Liver (tissue), 9 donors: ENCODE data around the gene CHRNG. TPM values are rescaled to one million over a fixed set of nuclear protein-coding genes. Genes with fewer than 3 reads are reported as not detected.

Experiments
- DNase-seq: peaks from one replicate; pipeline ENCODE4 v3.0.0-alpha.2; 2017; ENCODE audit warnings: low spot score
- H3K27ac ChIP-seq, 2 donors: one replicate each; pipeline ENCODE4 v1.7.0; 2013; ENCODE audit warnings: inconsistent platforms in 2 of 2, low read length in 2 of 2, control low read depth in 1 of 2, low read depth in 1 of 2, mild to moderate bottlenecking in 1 of 2
- H3K27me3 ChIP-seq, 4 donors: one replicate each; pipeline versions ENCODE4 v1.6.1 to v1.7.0; 2013; ENCODE audit warnings: low read length in 3 of 4, inconsistent platforms in 1 of 4, mild to moderate bottlenecking in 1 of 4, moderate library complexity in 1 of 4; ENCODE audit not compliant: control insufficient read depth in 4 of 4, insufficient read depth in 4 of 4
- H3K36me3 ChIP-seq, 4 donors: one replicate each; pipeline versions ENCODE4 v1.6.1 to v1.7.0; 2013; ENCODE audit warnings: low read length in 3 of 4, mild to moderate bottlenecking in 3 of 4, low read depth in 1 of 4, moderate library complexity in 1 of 4; ENCODE audit not compliant: control insufficient read depth in 4 of 4, insufficient read depth in 3 of 4
- H3K4me1 ChIP-seq, 4 donors: one replicate each; pipeline versions ENCODE4 v1.6.1 to v1.7.0; 2013; ENCODE audit warnings: low read length in 3 of 4, mild to moderate bottlenecking in 3 of 4, moderate library complexity in 1 of 4; ENCODE audit not compliant: control insufficient read depth in 4 of 4, insufficient read depth in 4 of 4
- H3K4me3 ChIP-seq, 3 donors: one replicate each; pipeline versions ENCODE4 v1.6.1 to v1.7.0; 2013; ENCODE audit warnings: low read length in 3 of 3, control low read depth in 1 of 3, low read depth in 1 of 3, mild to moderate bottlenecking in 1 of 3
- H3K9ac ChIP-seq, 2 donors: one replicate each; pipeline ENCODE4 v1.7.0; 2013; ENCODE audit warnings: low read length in 2 of 2, mild to moderate bottlenecking in 2 of 2, moderate library complexity in 2 of 2, control low read depth in 1 of 2, low read depth in 1 of 2
- H3K9me3 ChIP-seq, 4 donors: one replicate each; pipeline versions ENCODE4 v1.6.1 to v1.7.0; 2013; ENCODE audit warnings: low read length in 3 of 4; ENCODE audit not compliant: control insufficient read depth in 4 of 4
- ATF3 ChIP-seq: IDR thresholded peaks from 2 replicates; pipeline ENCODE4 v1.6.1; 2016; ENCODE audit warnings: antibody characterized with exemption
- CTCF ChIP-seq: fragments of 150-350 bp; IDR thresholded peaks from 2 replicates; pipeline ENCODE4 v1.5.1; 2017; ENCODE audit warnings: improper control_type of control experiment, low read depth, low read length; ENCODE audit not compliant: missing input control
- EGR1 ChIP-seq, 2 donors: IDR thresholded peaks; 2 replicates each; pipeline ENCODE4 v1.6.1; 2016 to 2018; ENCODE audit warnings: antibody characterized with exemption in 2 of 2, low read depth in 2 of 2
- FOXA1 ChIP-seq: IDR thresholded peaks from 2 replicates; pipeline ENCODE4 v1.6.1; 2016; ENCODE audit warnings: antibody characterized with exemption
- FOXA2 ChIP-seq: IDR thresholded peaks from 2 replicates; pipeline ENCODE4 v1.6.1; 2016; ENCODE audit warnings: antibody characterized with exemption
- GABPA ChIP-seq, 2 donors: IDR thresholded peaks in 1 of 2; conservative IDR thresholded peaks in 1 of 2; 2 replicates each; pipeline ENCODE4 v1.6.1; 2016; ENCODE audit warnings: antibody characterized with exemption in 2 of 2, mild to moderate bottlenecking in 1 of 2, moderate library complexity in 1 of 2
- HNF4G ChIP-seq: IDR thresholded peaks from 2 replicates; pipeline ENCODE4 v1.6.1; 2016; ENCODE audit warnings: antibody characterized with exemption
- JUND ChIP-seq, 2 donors: IDR thresholded peaks; 2 replicates each; pipeline ENCODE4 v1.6.1; 2016; ENCODE audit warnings: antibody characterized with exemption in 2 of 2
- NR2F2 ChIP-seq: IDR thresholded peaks from 2 replicates; pipeline ENCODE4 v1.6.1; 2016; ENCODE audit warnings: antibody characterized with exemption
- RAD21 ChIP-seq, 2 donors: IDR thresholded peaks; 2 replicates each; pipeline ENCODE4 v1.6.1; 2016; ENCODE audit warnings: antibody characterized with exemption in 2 of 2, mild to moderate bottlenecking in 2 of 2
- REST ChIP-seq: IDR thresholded peaks from 2 replicates; pipeline ENCODE4 v1.6.1; 2016; ENCODE audit warnings: antibody characterized with exemption, mild to moderate bottlenecking
- RXRA ChIP-seq, 2 donors: IDR thresholded peaks; 2 replicates each; pipeline ENCODE4 v1.6.1; 2017 to 2018; ENCODE audit warnings: antibody characterized with exemption in 2 of 2, mild to moderate bottlenecking in 1 of 2
- SP1 ChIP-seq: IDR thresholded peaks from 2 replicates; pipeline ENCODE4 v1.6.1; 2018; ENCODE audit warnings: antibody characterized with exemption, mild to moderate bottlenecking
- TAF1 ChIP-seq: conservative IDR thresholded peaks from 2 replicates; pipeline ENCODE4 v1.6.1; 2016; ENCODE audit warnings: antibody characterized with exemption, mild to moderate bottlenecking
- YY1 ChIP-seq: IDR thresholded peaks from 2 replicates; pipeline ENCODE4 v1.6.1; 2016; ENCODE audit warnings: antibody characterized with exemption, mild to moderate bottlenecking
- ZBTB33 ChIP-seq: IDR thresholded peaks from 2 replicates; pipeline ENCODE4 v1.6.1; 2016; ENCODE audit warnings: antibody characterized with exemption
- WGBS: extraction: QIAGEN DNeasy Blood & Tissue Kit; methylation state at CpG from one replicate; pipeline ENCODE4 v1.1.7; 2013; 5-methylcytosine and 5-hydroxymethylcytosine counted together
- polyA plus RNA-seq, 2 donors: library from polyadenylated mRNA; stranded (reverse) in 1 of 2; unstranded in 1 of 2; fragments of 200-250 nt in 1 of 2; fragments of >200 nt in 1 of 2; fragmentation: Nextera tagmentation in 1 of 2; extraction: Ambion mirVana in 1 of 2; gene quantifications; one replicate each; pipeline versions ENCODE4 v1.2.1 to v1.2.3, GENCODE V29; 2013 to 2015
- total RNA-seq, 2 donors: library from RNA; depleted of rRNA; stranded (reverse); fragments of >200 nt; gene quantifications; one replicate each; pipeline ENCODE4 v1.2.3, GENCODE V29; 2014
- donor health status: healthy.
- donor health status: healthy.
- donor health status: healthy.
- donor health status: healthy.
- donor health status: healthy.

CHRNG gene
- total and polyA plus RNA-seq, 4 donors: not detected

GRCh38 chr2:232490221-232491138 is 49.0 kb upstream of the CHRNG start:
- 90% methylated on average over 30 of the region's 30 CpGs for WGBS
- no peak for TF ChIP-seq REST
- TF ChIP-seq RAD21 (IDR thresholded peaks at IDR 0.05): no peak
- TF ChIP-seq GABPA (IDR thresholded peaks at IDR 0.05 in 1 of 2, conservative IDR thresholded peaks at IDR 0.05 in 1 of 2): no peak
- no peak for TF ChIP-seq RXRA (IDR thresholded peaks at IDR 0.05)
- TF ChIP-seq CTCF: no peak
- TF ChIP-seq FOXA2: no peak
- no peak for TF ChIP-seq HNF4G
- no peak for TF ChIP-seq YY1
- no peak for TF ChIP-seq ATF3
- no peak for TF ChIP-seq FOXA1
- no peak for TF ChIP-seq JUND (IDR thresholded peaks at IDR 0.05)
- no peak for TF ChIP-seq SP1
- TF ChIP-seq ZBTB33: no peak
- TF ChIP-seq TAF1: no peak
- TF ChIP-seq NR2F2: no peak
- no peak for TF ChIP-seq EGR1 (IDR thresholded peaks at IDR 0.05; ENCODE audit: low read depth in 2 of 2)
- Histone ChIP-seq H3K4me1 (peaks cover 3 to 19% (median 6%) of the 10 kb centered on the region in 4 donors), H3K4me3 (no peak overlapping the region), H3K36me3 (no peaks in the 10 kb centered on the region), H3K27me3 (peaks cover 0 to 8% (median 3%) of the 10 kb centered on the region in 4 donors), H3K27ac (no peak overlapping the region), H3K9me3 (no peaks in the 10 kb centered on the region), H3K9ac (no peak overlapping the region)
- DNase-seq: no peak
